Right atrium auricular region (tissue), 2 donors: ENCODE measurements around the gene FRAS1. TPM values are rescaled to one million over a fixed set of nuclear protein-coding genes. Genes with fewer than 3 reads are reported as not detected.

Experiments
- DNase-seq: peaks from one replicate; pipeline ENCODE4 v3.0.0-alpha.2; 2019; ENCODE audit warnings: low spot score
- H3K27ac ChIP-seq, 2 donors: fragments of 200-600 bp; sonication (generic); 1 replicate in 1 of 2; 2 replicates in 1 of 2; pipeline ENCODE4 v1.5.1; 2016 to 2019
- H3K27me3 ChIP-seq, 2 donors: fragments of 200-600 bp; sonication (generic); one replicate each; pipeline versions ENCODE4 v1.5.1 to v1.6.0; 2017 to 2019
- H3K36me3 ChIP-seq: fragments of 200-600 bp; sonication (generic); one replicate; pipeline ENCODE4 v1.5.1; 2016
- H3K4me1 ChIP-seq, 2 donors: fragments of 200-600 bp; sonication (generic); one replicate each; pipeline versions ENCODE4 v1.5.1 to v1.6.0; 2017 to 2019
- H3K4me3 ChIP-seq, 2 donors: fragments of 200-600 bp; sonication (generic); 1 replicate in 1 of 2; 2 replicates in 1 of 2; pipeline ENCODE4 v1.5.1; 2017 to 2019; ENCODE audit warnings: mild to moderate bottlenecking in 1 of 2, moderate library complexity in 1 of 2
- H3K9me3 ChIP-seq, 2 donors: fragments of 200-600 bp; sonication (generic); one replicate each; pipeline ENCODE4 v1.5.1; 2019
- CTCF ChIP-seq, 2 donors: fragments of 200-600 bp; sonication (generic); IDR thresholded peaks; one replicate each; pipeline ENCODE4 v1.5.1; 2019; ENCODE audit warnings: antibody characterized with exemption in 2 of 2
- total RNA-seq, 2 donors: library from RNA; depleted of rRNA; stranded (reverse); fragments of >200 nt; gene quantifications; one replicate each; pipeline ENCODE4 v1.1.0, GENCODE V29; 2016

FRAS1 gene
- total RNA-seq, 2 donors from 2014 or later: 5.8 to 12.9 TPM

DNA sequence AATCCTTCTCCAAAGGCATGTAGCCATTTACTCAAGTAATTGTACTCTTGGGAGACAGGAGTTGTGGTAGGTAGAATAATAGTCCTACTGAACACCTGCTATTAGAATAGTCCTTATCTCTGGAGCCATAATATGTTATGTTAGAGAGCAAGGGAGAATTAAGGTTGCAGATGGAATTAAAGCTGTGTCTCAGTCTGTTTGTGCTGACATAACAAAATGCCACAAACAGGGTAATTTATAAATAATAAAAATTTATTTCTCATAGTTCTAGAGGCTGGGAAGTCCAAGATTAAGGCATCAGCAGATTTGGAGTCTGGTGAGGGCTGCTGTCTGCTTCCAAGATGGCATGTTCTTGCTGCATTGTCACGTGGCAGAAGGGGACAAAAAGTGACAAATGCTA, 24.2 kb upstream of the FRAS1 start:
- TF ChIP-seq CTCF (IDR thresholded peaks at IDR 0.05): no peak
- no peaks in the 10 kb centered on the region for H3K9me3 ChIP-seq
- H3K27me3 ChIP-seq: no peaks in the 10 kb centered on the region
- H3K4me3 ChIP-seq: no peak overlapping the region
- no peak overlapping the region for H3K27ac ChIP-seq
- no peaks in the 10 kb centered on the region for H3K4me1 ChIP-seq
- no peak for DNase-seq
- H3K36me3 ChIP-seq: no peaks in the 10 kb centered on the region

DNA sequence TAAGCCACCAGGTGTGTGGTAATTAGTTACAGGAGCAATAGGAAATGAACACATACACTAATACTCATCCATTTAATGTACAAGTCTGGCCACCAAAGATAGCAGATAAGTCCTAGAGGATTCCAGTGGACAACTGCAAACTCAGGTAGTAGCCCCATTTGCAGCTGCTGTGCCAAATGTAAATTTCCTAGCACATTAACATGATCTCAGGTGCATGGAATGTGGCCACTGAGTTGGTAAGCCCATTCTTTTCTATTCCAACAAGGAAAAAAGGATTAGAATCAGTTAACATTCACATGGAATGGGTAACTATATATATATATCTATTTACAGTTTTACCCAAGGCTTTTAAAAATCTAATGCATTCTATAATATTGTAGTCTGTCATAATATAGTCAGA, 23.3 kb upstream of the FRAS1 start:
- H3K36me3 ChIP-seq: no peaks in the 10 kb centered on the region
- H3K27me3 ChIP-seq: no peaks in the 10 kb centered on the region
- no peak overlapping the region for H3K4me3 ChIP-seq
- H3K4me1 ChIP-seq: no peaks in the 10 kb centered on the region
- H3K27ac ChIP-seq: no peak overlapping the region
- no peak for TF ChIP-seq CTCF (IDR thresholded peaks at IDR 0.05)
- no peaks in the 10 kb centered on the region for H3K9me3 ChIP-seq
- no peak for DNase-seq

GRCh38 chr4:78038704-78039103, 18.4 kb upstream of the FRAS1 start:
- no peaks in the 10 kb centered on the region for H3K27me3 ChIP-seq
- no peaks in the 10 kb centered on the region for H3K4me1 ChIP-seq
- H3K4me3 ChIP-seq: no peak overlapping the region
- H3K36me3 ChIP-seq: no peaks in the 10 kb centered on the region
- H3K27ac ChIP-seq: no peak overlapping the region
- TF ChIP-seq CTCF (IDR thresholded peaks at IDR 0.05): no peak
- peaks cover 0 to 7% of the 10 kb centered on the region in 2 donors for H3K9me3 ChIP-seq
- DNase-seq: no peak

DNA sequence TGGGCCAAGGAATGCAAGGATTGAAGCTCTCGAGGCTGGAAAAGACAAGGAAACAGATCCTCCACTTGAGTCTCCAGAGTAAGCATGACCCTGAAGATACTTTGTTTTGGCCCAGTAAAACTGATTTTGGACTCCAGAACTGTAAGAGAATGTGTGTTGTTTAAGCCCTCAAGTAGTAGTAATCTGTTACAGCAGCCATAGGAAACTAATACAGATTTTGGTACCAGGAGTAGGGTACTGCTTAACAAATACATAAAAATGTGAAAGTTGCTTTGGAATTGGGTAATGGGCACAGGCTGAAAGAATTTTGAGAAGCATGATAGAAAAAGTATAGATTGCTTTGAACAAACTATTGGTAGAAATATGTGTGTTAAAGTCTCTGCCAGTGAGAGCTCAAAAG, 17.4 kb upstream of the FRAS1 start:
- peaks cover 0 to 7% of the 10 kb centered on the region in 2 donors for H3K9me3 ChIP-seq
- TF ChIP-seq CTCF (IDR thresholded peaks at IDR 0.05): no peak
- no peaks in the 10 kb centered on the region for H3K27me3 ChIP-seq
- no peaks in the 10 kb centered on the region for H3K4me1 ChIP-seq
- no peak for DNase-seq
- H3K36me3 ChIP-seq: no peaks in the 10 kb centered on the region
- H3K4me3 ChIP-seq: no peak overlapping the region
- H3K27ac ChIP-seq: no peak overlapping the region

DNA sequence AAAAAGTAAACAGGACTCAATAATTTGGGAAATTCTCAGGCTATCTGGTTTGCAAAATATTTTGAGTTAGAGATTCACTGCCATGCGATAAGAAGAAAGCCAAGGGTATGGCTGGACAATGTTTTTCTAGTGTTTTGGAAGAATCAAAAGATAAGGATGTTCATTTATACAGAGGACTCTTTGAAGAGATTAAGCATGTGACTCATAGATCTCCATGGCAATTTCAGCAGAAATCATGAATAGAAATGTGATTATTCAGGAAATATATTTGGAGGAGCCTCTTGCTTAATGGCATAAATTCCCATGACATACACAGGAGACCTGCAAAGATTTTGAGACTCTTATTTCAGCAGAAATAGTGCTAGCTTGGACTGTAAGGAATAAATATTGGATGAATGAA, 16.7 kb upstream of the FRAS1 start:
- Histone ChIP-seq H3K27me3 (no peaks in the 10 kb centered on the region), H3K4me3 (no peak overlapping the region), H3K9me3 (peaks cover 0 to 7% of the 10 kb centered on the region in 2 donors), H3K36me3 (no peaks in the 10 kb centered on the region), H3K4me1 (no peaks in the 10 kb centered on the region), H3K27ac (no peak overlapping the region)
- TF ChIP-seq CTCF (IDR thresholded peaks at IDR 0.05): no peak
- no peak for DNase-seq

DNA sequence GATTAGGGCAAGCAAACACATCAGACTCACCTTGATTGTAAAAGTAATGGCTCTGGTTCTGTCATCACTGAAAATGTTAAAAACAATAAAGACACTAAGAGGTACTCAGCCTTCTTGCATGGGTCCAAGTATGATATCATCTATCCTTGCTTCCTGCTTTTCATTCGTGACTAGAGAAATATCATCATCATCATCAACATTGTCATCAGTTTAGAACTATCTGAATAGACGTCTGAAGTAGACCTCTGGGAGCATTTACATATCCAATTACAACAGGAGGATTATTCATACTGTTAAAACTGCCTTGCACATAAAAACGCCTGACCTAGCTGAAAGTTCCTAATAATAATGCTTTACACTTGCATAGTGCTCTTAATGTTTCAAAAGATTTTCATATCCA, 9.8 kb upstream of the FRAS1 start:
- no peak for TF ChIP-seq CTCF (IDR thresholded peaks at IDR 0.05)
- no peaks in the 10 kb centered on the region for H3K4me1 ChIP-seq
- H3K27me3 ChIP-seq: no peaks in the 10 kb centered on the region
- H3K27ac ChIP-seq: no peak overlapping the region
- H3K9me3 ChIP-seq: no peaks in the 10 kb centered on the region
- no peak for DNase-seq
- no peaks in the 10 kb centered on the region for H3K36me3 ChIP-seq
- H3K4me3 ChIP-seq: no peak overlapping the region
